ENCODE results near the gene GPRIN1.
"Not testable (repeated sequence)": the region's sequence is repeated elsewhere in the genome, so short reads cannot be mapped to it uniquely, and the experiment has no call there.

Gene GPRIN1

GRCh38 chr5:176575488-176576422 lies 34.2 kb downstream of the GPRIN1 start:
- DNase-seq (ENCODE audit: low spot score) = no peak
- FAIRE-seq = no peak

GRCh38 chr5:176575066-176575465 lies 34.9 kb downstream of the GPRIN1 start:
- FAIRE-seq = no peak
- DNase-seq (ENCODE audit: low spot score) = no peak

DNA sequence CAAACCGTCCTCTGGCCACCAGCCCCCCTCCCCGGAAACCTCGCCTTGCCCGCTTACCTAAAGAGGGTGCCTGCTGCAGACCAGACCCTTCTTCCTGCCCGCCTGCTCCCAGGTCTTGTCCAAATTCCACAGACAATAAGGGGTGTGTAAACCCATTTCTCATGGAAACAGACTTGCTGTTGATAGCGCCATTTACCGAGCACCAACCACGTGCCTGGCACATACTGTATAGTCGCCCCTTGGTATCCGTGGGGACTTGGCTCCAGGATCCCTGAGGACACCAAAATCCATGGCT lies 35.7 kb downstream of the GPRIN1 start:
- DNase-seq (ENCODE audit: low spot score) = no peak
- no peak for FAIRE-seq

DNA sequence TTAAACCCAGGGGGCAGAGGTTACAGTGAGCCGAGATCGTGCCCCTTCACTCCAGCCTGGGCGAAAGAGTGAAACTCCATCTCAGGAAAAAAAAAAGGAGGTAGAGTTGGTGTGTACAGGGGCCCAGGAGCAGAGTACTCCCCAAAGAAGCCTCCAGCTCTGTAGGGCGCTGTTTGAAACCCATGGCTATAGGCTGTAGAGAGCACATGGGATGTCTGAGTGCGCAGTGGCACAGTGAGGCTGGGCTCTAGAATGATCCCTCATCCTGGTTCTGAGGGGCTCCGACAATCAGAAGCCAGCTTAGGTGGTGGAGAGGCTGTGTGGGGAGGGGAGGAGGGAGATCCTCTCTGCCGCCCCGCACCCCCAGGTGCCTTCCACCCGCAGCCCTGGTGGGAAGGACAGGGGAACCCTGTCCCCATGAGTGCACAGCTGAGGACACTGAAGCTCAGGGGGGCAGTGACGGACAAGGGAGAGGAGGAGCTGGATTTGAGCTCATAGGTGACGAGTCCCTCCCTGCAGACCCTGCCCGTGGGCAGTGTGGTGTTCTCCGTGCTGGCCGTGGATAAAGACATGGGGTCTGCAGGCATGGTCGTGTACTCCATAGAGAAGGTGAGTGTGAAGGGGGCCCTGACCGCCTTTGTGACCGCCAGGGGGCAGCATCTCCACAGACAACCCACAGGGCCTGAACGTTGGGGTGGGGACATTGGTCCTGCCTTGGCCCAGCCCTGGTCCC lies 36.2 kb downstream of the GPRIN1 start:
- FAIRE-seq = no peak

GRCh38 chr5:176570044-176570443 lies 39.9 kb downstream of the GPRIN1 start:
- DNase-seq (ENCODE audit: low spot score) = no peak
- no peak for FAIRE-seq

More for the DNA sequence above, 36.2 kb downstream of the GPRIN1 start:
- no peak for DNase-seq (ENCODE audit: low spot score)

DNA sequence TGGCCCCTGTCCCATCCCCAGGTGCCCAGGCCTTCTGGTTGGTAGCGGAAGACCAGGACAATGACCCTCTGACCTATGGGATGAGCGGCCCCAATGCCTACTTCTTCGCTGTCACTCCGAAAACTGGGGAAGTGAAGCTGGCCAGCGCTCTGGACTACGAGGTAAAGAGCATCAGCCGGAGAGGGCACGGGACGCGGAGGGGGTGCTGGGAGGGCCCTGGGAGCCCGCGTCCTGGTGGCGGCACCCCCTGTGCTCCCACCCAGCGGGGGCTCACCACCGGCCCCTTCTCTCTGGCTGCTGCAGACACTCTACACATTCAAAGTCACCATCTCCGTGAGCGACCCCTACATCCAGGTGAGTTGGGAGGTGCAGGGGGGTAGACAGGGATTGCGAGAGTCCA lies 41.3 kb downstream of the GPRIN1 start:
- FAIRE-seq (no peak), DNase-seq (ENCODE audit: low spot score) (no peak)

GRCh38 chr5:176565760-176566288 lies 44.1 kb downstream of the GPRIN1 start:
- FAIRE-seq (no peak), DNase-seq (ENCODE audit: low spot score) (no peak)

- FAIRE-seq (no peak), DNase-seq (ENCODE audit: low spot score) (no peak)
These were observed 46.0 kb downstream of the GPRIN1 start for GRCh38 chr5:176564002-176564401.

GRCh38 chr5:176562189-176562588 lies 47.8 kb downstream of the GPRIN1 start:
- FAIRE-seq (no peak), DNase-seq (ENCODE audit: low spot score) (no peak)

- FAIRE-seq (no peak), DNase-seq (ENCODE audit: low spot score) (no peak)
These were observed 48.7 kb downstream of the GPRIN1 start for GRCh38 chr5:176561259-176561658.

DNA sequence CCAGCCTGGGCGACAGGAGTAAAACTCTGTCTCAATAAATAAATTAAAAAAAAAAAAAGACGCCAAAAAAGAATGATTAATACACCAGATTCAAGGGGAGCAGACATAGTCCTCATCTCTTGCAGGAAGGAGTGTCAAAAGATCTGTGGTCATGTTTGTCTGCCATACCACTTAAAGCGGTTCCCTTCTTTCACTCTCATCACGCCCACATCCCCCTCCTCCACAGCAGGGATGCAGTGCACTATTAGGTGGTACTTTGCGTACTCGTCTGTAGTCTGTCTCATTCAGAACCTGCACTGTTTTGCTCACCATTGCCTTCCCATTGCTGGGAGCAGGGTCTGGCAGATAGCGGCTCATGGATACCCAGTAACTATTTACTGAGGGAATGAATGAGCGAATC lies 49.6 kb downstream of the GPRIN1 start:
- FAIRE-seq (no peak), DNase-seq (ENCODE audit: low spot score) (no peak)

- DNase-seq (ENCODE audit: low spot score) = no peak
- no peak for FAIRE-seq
These were observed 50.3 kb downstream of the GPRIN1 start for GRCh38 chr5:176559683-176560082.

DNA sequence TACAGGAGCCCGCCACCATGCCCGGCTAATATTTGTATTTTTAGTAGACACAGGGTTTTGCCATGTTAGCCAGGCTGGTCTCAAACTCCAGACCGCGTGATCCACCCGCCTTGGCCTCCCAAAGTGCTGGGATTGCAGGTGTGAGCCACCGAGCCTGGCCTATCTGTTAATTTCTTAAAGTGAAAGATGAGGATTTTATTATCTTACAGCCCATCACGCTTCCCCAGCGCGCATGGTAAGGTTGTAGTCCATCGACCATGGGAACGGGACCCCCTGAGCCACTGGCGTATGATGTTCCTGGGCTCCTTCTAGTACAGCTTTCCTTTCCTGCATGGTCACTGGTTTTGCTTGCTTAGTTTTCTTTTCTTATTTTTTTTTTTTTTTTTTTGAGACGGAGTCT lies 52.1 kb downstream of the GPRIN1 start:
- FAIRE-seq (no peak), DNase-seq (ENCODE audit: low spot score) (no peak)

DNA sequence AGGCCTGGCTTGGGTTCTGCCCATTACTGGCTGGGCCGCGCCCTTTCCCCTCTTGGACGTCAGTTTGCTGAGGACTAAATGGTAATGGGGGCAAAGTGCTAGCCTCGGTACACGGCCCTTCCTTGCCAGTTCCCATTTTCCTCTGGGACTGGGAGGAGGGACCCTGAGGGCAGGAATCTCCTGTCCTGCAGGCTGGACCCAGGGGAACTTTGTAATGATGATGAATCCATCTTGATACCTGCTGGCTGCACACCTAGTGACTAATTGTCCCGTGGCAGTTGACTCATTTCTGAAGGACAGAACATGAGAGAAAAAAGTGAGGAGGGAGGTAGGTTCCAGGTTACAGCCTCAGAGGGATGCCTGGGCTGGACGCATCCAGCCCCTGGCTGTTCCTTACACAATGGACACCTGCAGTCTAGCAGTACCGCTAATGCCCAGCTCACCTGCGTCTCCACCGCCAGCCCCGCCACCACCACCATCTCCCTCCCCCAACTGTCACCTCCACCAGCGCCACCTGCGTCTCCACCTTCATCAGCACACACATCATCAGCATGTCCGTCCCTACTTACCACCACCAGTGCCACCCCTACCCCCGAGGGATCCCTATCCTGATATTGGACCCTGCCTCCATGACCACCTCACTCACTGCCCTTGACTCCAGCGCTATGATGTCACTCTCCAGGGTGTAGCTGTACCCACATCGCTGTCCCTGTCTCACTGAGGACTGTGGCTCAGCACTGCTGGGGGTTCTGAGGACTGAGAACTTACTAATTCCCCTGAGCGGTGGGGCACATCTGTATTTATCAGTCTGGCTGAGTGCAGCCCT lies 56.5 kb downstream of the GPRIN1 start:
- DNase-seq (ENCODE audit: low spot score) (no peak), FAIRE-seq (no peak)

DNA sequence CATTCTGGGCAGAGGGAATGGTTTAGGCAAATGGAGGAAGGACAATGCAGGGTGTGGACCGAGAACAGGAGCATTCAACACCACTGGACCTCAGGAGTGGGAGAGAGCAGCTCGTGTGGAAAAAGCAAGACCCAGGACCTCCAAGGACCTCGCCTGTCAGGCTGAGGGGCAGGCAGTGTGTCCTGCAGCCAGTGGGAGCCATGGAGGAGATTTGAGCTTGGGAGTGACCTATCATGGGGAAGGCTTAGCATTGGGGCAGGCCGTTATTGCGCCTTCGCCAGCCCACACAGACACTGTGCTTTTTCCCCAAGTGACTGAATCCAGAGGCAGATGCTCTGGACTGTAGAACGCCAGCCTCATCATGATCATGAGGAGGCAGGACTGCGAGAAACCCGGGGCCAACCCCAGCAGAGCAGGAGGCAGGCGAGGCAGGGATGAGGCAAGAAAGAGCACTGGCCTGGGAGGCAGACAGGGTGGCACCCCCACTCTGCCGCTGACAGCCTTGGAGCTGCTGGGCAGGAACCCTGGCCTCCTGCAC lies 57.6 kb downstream of the GPRIN1 start:
- no peak for FAIRE-seq
- DNase-seq (ENCODE audit: low spot score) = no peak

GRCh38 chr5:176550937-176551336 lies 59.0 kb downstream of the GPRIN1 start:
- DNase-seq (ENCODE audit: low spot score); FAIRE-seq: not testable (repeated sequence)

GRCh38 chr5:176550275-176550831 lies 59.6 kb downstream of the GPRIN1 start:
- FAIRE-seq (no peak), DNase-seq (ENCODE audit: low spot score) (no peak)

DNA sequence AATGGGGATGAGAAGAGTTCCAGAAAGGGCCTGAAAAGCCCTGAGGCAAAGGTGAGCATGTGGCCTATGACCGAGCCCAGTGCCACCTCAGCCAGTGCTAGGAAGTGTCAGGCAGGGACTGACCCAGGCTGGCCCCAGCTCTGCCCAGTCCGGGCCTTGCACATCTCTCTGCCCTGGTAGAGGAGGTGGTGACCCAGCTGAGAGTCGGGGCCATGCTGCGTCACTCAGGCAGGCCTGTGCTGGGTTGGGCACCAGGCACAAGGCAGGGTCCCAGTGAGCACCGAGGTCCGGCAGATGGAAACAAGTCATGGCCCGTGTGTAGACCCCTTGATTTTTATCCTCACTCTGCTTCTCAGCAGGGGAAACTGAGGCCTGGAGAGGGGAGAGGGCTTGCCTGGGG lies 60.1 kb downstream of the GPRIN1 start:
- FAIRE-seq = no peak
- no peak for DNase-seq (ENCODE audit: low spot score)

DNA sequence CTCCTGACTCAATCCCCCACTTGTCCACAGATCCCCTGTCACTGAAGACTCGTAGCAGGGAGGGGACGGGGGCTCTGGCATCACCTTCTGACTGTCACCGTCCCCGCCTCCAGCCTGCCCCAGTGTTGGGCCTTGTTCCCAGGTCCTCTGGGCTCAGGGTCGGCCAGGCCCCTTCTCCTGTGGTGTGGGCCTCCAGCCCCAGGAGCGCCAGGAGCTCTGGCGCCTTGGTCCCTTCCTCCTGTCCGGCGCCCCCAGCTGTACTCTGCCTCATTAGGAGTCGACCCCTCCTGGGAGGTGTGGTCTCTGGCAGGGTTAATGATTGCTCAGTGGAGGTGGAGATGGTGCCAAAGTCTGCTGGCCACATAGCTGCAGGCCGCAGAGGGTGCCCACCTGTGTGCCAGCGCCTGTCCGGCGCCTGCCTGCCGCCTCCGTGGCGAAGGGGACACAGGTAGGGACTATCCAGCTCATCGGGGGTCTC lies 61.0 kb downstream of the GPRIN1 start, which contains the start of gene CDHR2:
Gene CDHR2, plus strand, starts transcription at position 376 of the 478 bp plus-strand sequence. CDS start 16,011 bp downstream, outside the sequence.
- DNase-seq (ENCODE audit: low spot score) (no peak), FAIRE-seq (no peak)

- DNase-seq (ENCODE audit: low spot score) = no peak
- no peak for FAIRE-seq
These were observed 62.2 kb downstream of the GPRIN1 start for GRCh38 chr5:176547802-176548201.
